Ecto neural progenitor cell (in vitro differentiated cells): ENCODE results near the gene GRK3.
"Not testable (repeated sequence)": the region's sequence is repeated elsewhere in the genome, so short reads cannot be mapped to it uniquely, and the experiment has no call there.

Experiments used
- DNase-seq: peaks from one replicate; pipeline ENCODE4 v3.0.0-alpha.2; 2018; ENCODE audit warnings: low spot score

The GRK3 gene

DNA sequence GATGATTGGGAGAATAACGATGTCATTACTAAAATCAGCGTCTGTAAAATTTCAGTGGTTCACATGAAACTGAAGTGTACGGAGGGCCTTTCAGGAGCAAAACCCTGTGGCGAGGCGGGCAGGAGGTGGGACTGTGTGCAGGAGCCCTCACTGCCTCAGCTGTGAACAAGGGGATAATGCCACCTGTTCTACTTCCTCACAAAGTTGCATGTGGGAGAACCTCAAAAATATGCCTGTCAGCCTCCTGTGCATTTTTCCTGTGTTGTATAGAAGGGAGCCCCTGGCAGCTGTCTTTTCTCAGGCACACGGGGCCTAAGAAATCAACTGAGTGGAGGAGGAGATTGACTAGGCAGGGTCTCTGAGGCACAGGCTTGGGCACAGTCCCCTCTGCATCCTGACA lies 134.5 kb downstream of the GRK3 start:
- no peak for DNase-seq

- no peak for DNase-seq
These were observed 136.7 kb downstream of the GRK3 start for GRCh38 chr22:25701056-25701780.

DNA sequence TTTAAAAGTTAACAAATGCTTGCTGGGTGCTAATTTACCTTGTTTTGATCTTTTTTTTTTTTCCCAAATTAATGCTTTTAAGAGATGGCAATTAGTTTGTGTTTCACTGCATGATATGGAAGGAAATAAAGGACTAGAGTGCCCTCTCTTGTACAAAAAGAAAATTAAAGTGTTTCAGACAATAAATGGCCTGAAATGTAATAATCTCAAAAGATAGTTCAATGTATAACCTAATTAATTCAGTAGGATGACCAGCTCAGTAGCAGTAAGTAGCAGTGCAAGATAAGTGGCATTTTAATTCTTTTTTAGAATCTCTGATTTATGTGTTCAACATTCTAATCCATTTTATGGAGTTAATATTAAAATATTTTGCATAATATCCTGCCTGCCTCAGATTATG lies 137.6 kb downstream of the GRK3 start:
- DNase-seq: no peak

GRCh38 chr22:25702571-25703167 lies 138.2 kb downstream of the GRK3 start:
- no peak for DNase-seq

DNA sequence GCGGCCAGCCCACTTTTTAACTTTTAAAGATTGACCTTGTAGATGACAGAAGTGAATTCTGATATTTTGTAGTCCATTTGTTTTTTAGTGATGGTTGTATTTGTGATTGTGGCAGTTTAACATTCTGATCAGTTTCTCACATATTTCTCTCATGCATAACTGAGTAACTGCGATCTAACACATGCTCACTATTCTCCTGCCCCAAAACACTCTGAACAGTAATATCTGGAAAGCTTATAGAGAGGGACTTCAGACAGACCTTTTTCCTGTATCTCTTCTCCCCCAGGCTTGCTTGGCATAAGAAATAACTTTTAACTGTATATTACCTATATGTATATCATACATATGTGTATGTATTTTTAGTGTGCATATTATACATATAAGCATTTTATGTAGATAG lies 140.2 kb downstream of the GRK3 start:
- DNase-seq: no peak

DNA sequence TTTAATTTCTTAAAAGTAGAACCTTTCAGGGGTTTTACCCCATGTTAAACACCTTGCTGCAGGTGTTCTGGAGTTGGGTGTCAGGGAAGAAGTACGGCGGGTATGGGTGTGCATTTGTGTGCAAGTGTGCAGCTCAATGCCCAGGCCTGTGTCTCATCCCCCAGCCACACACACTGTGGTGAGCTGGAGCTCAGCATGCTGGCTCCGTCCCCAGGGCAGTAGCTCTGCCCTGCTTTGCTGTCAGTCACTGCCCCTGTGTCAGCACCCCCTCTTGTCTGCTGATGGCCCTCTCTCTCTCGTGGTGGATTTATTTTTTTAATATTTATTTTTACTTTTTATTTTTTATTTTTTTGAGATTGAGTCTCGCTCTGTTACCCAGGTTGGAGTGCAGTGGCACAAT lies 141.7 kb downstream of the GRK3 start:
- no peak for DNase-seq

DNA sequence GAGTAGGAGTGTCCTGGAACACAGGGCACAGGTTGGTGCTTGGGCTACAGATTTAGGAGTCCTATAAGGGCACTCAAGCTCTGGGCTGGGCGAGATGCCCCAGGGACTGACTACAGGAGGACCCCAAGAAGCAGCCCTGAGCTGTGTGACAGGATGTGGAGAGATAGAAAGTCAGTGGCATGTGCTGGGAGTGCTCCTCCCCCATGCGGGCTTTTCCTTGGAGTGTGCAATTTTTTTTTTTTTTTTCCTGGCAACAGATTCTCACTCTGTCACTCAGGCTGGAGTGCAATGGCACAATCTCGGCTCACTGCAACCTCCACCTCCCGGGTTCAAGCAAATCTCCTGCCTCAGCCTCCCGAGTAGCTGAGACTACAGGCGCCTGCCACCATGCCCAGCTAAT lies 144.0 kb downstream of the GRK3 start:
- not testable (repeated sequence) for DNase-seq

- no peak for DNase-seq
These were observed 145.3 kb downstream of the GRK3 start for GRCh38 chr22:25709758-25710157.

DNA sequence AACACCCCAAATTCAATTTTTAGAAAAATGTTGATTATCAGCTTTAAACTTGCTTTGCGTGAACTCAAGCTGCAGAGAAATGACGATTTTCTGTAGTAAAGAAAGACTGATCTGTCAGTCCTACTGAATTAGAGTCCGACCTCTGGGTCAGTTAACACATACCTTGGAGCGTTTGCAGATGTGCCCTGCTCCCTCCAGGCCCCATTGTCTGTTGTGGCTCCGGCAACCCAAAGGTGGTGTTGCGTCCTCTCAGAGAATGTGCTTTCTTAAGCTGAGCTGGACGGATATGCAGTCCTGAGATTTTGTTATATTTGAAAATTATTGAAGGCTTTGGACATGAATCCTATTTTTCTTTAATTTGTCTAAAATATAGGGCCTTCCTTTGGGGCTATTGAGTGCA lies 146.0 kb downstream of the GRK3 start:
- DNase-seq: no peak

- DNase-seq: no peak
These were observed 147.0 kb downstream of the GRK3 start for GRCh38 chr22:25711491-25711890.

- DNase-seq: no peak
These were observed 148.4 kb downstream of the GRK3 start for GRCh38 chr22:25712661-25713400.

- no peak for DNase-seq
These were observed 149.6 kb downstream of the GRK3 start for GRCh38 chr22:25714070-25714469.

DNA sequence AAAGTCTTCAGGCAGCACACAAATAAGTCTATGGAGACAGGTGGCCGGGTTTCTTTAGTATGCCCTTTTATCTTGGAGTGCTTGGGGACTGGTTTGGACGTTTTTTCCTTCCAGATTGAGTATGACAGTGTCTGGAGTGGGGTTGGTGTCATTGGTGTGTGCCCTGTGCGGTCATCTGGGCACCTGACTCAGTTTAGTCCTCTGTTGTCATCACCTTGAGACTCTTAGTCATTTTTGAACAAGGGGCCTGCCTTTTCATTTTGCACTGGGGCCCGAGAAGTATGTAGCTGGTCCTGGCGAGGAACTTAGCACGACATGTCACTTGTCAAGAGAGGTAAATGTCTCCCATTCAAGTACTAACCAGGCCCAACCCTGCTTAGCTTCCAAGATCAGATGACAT lies 150.3 kb downstream of the GRK3 start:
- DNase-seq: no peak

- DNase-seq: no peak
These were observed 152.2 kb downstream of the GRK3 start for GRCh38 chr22:25716637-25717036.

DNA sequence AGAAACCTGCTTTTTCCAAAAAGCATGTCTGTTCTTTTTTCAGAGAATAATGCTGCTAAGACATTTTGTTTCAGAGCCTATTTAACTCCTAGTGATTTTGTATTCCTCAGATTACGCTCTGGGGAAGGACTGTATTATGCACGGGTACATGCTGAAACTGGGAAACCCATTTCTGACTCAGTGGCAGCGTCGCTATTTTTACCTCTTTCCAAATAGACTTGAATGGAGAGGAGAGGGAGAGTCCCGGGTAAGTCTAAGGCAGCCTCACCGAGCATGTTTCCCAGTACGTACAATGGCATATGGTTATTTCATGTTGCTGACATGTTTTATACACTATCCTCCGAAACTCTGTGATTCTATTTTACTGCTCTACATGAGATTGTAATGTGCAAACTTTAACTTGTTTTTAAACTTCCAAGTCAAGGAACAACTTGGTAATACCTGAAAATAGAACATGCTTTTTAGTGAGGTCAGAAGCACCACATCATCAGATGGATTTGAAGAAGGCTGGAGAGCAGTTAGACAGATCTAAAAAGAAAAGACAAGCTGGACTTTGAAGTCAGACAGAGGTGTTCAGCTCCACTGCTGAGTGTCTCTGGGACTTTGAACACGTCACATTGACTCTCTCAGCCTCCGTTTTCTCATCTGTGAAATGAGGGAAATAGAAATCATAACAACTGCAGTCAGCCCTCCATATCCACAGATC lies 153.8 kb downstream of the GRK3 start:
- DNase-seq: no peak

GRCh38 chr22:25722223-25722622 lies 157.7 kb downstream of the GRK3 start:
- no peak for DNase-seq

GRCh38 chr22:25722626-25723025 lies 158.2 kb downstream of the GRK3 start:
- no peak for DNase-seq

DNA sequence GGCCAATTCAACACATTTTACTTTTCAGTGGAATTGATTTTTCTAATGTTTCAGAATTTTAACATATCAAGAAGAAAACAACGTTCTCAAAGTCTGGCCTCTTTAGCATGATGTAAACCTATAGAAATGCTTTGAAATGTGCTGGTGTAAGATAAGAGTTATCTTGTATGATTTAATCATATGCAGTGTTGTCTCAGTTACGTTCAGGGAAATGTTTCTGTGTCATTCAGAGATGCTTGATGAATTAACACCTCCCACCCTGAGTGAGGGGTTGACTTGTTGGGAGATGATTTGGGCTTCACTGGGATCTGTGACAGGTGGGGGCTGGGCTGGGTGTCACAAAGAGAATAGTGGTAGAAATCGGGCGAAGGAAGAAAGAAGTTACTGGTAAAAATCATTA lies 161.8 kb downstream of the GRK3 start:
- DNase-seq: no peak

GRCh38 chr22:25728071-25728470 lies 163.6 kb downstream of the GRK3 start:
- no peak for DNase-seq

GRCh38 chr22:25729016-25729995 lies 164.8 kb downstream of the GRK3 start:
- no peak for DNase-seq

DNA sequence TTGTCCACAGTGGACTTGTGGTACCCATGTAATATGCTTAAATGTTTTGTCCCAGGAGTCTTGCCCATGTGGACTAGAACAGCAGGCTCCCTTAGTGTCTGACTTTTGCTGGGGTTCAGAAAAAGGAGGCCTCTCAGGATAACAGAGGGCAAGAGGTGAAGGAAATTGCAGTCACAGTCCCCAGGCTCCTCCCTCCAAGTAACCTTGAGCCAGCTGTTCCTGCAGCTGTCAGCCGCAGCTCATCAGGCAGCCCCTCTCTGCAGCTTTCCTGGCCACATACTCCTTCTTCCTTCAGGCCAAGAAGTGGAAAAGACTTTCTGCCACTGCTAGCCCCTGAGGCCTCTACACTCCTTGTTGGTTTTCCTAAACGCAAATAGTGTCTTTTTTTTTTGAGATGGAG lies 171.2 kb downstream of the GRK3 start:
- DNase-seq: no peak
